ENCODE results near the gene HHAT.

Gene HHAT

GRCh38 chr1:210565306-210565705 is 236.6 kb downstream of the HHAT start:
- DNase-seq, result no peak

- no peak for DNase-seq
Observed at GRCh38 chr1:210568631-210569030, 239.9 kb downstream of the HHAT start.

- DNase-seq, result no peak
Observed at GRCh38 chr1:210570116-210570515, 241.4 kb downstream of the HHAT start.

- peak; percentile 5 for DNase-seq
Observed at GRCh38 chr1:210571356-210572284, 242.9 kb downstream of the HHAT start.

GRCh38 chr1:210573141-210573540 is 244.4 kb downstream of the HHAT start:
- no peak for DNase-seq

GRCh38 chr1:210582205-210582970 is 253.7 kb downstream of the HHAT start:
- peak; percentile 72 for DNase-seq

GRCh38 chr1:210584439-210585113 is 255.9 kb downstream of the HHAT start:
- peak; percentile 87 for DNase-seq

GRCh38 chr1:210586771-210587170 is 258.1 kb downstream of the HHAT start:
- no peak for DNase-seq

- no peak for DNase-seq
Observed at GRCh38 chr1:210587566-210587965, 258.9 kb downstream of the HHAT start.

GRCh38 chr1:210588357-210588756 is 259.7 kb downstream of the HHAT start:
- DNase-seq, result no peak

- DNase-seq, result no peak
Observed at GRCh38 chr1:210588946-210589345, 260.2 kb downstream of the HHAT start.

GRCh38 chr1:210591214-210591613 is 262.5 kb downstream of the HHAT start:
- no peak for DNase-seq

GRCh38 chr1:210594605-210595004 is 265.9 kb downstream of the HHAT start:
- no peak for DNase-seq

GRCh38 chr1:210596641-210597040 is 267.9 kb downstream of the HHAT start:
- no peak for DNase-seq

- DNase-seq, result no peak
Observed at GRCh38 chr1:210597555-210598134, 268.9 kb downstream of the HHAT start.

- DNase-seq, result no peak
Observed at GRCh38 chr1:210598135-210598652, 269.5 kb downstream of the HHAT start.

- no peak for DNase-seq
Observed at GRCh38 chr1:210600421-210601159, 271.9 kb downstream of the HHAT start.

- DNase-seq, result no peak
Observed at GRCh38 chr1:210603123-210603522, 274.4 kb downstream of the HHAT start.

- no peak for DNase-seq
Observed at GRCh38 chr1:210605099-210605498, 276.4 kb downstream of the HHAT start.

- no peak for DNase-seq
Observed at GRCh38 chr1:210607361-210607760, 278.7 kb downstream of the HHAT start.

GRCh38 chr1:210608767-210609166 is 280.1 kb downstream of the HHAT start:
- DNase-seq, result no peak

GRCh38 chr1:210616356-210616755 is 287.7 kb downstream of the HHAT start:
- DNase-seq, result no peak

Measured in hematopoietic multipotent progenitor cell treated with erythropoietin and hydrocortisone succinate and interleukin-3 and kit ligand, for 8 days (in vitro differentiated cells).